GM12878 (cell line): ENCODE results near the gene RFC1.

Experiments
- ASH2L ChIP-seq: fragments of 300-600, 200-600 bp; sonication (generic); IDR thresholded peaks from 2 replicates; pipeline ENCODE4 v1.6.1; 2017; ENCODE audit warnings: low read depth, mild to moderate bottlenecking, borderline replicate concordance
- ATF2 ChIP-seq: IDR thresholded peaks from 2 replicates; pipeline ENCODE4 v1.6.1; 2012; ENCODE audit warnings: low read length, inconsistent platforms
- CHD4 ChIP-seq: fragments of 200-600 bp; sonication (generic); IDR thresholded peaks from 2 replicates; pipeline ENCODE4 v1.6.1; 2016; ENCODE audit warnings: mild to moderate bottlenecking
- CTCF ChIP-seq, 3 experiments: IDR thresholded peaks in 2 of 3; conservative IDR thresholded peaks in 1 of 3; 2 replicates each; pipeline ENCODE4 v1.5.1; 2011; ENCODE audit warnings: low read depth in 3 of 3, low read length in 3 of 3, mild to moderate bottlenecking in 3 of 3, control low read depth in 2 of 3, moderate library complexity in 2 of 3, inconsistent platforms in 1 of 3, mixed read lengths in 1 of 3; ENCODE audit not compliant: control insufficient read depth in 2 of 3, insufficient read depth in 1 of 3; ENCODE audit errors: extremely low read depth in 1 of 3
- EZH2 ChIP-seq: IDR thresholded peaks from 2 replicates; pipeline ENCODE4 v1.6.1; 2012; ENCODE audit warnings: low read depth, mild to moderate bottlenecking, control low read depth, inconsistent platforms, low read length, borderline replicate concordance; ENCODE audit not compliant: control insufficient read depth
- JUND ChIP-seq: IDR thresholded peaks from 2 replicates; pipeline ENCODE4 v1.6.1; 2012; ENCODE audit warnings: low read depth, mild to moderate bottlenecking, low read length, improper control_type of control experiment, moderate library complexity
- NFYB ChIP-seq: IDR thresholded peaks from 2 replicates; pipeline ENCODE4 v1.6.1; 2011; ENCODE audit warnings: low read depth, mild to moderate bottlenecking, low read length, improper control_type of control experiment, moderate library complexity; ENCODE audit not compliant: insufficient read depth
- POLR2AphosphoS5 ChIP-seq: IDR thresholded peaks from 2 replicates; pipeline ENCODE4 v1.6.1; 2011; ENCODE audit warnings: mild to moderate bottlenecking, low read length, inconsistent platforms
- SIX5 ChIP-seq: IDR thresholded peaks from 2 replicates; pipeline ENCODE4 v1.6.1; 2011; ENCODE audit warnings: mild to moderate bottlenecking, low read depth, low read length, moderate library complexity; ENCODE audit not compliant: severe bottlenecking
- SRF ChIP-seq, 2 experiments: IDR thresholded peaks; 2 replicates each; pipeline ENCODE4 v1.6.1; 2011; ENCODE audit warnings: low read depth in 2 of 2, low read length in 2 of 2, mild to moderate bottlenecking in 1 of 2, moderate library complexity in 1 of 2
- STAT1 ChIP-seq: fragments of 450-650 bp; conservative IDR thresholded peaks from 2 replicates; pipeline ENCODE4 v1.6.1; 2014; ENCODE audit warnings: antibody characterized with exemption, mild to moderate bottlenecking
- ZBTB4 ChIP-seq: fragments of 450-650 bp; formaldehyde crosslinking; IDR thresholded peaks from 2 replicates; pipeline ENCODE4 v1.4.0; 2022; ENCODE audit warnings: mild to moderate bottlenecking, moderate library complexity

- TF ChIP-seq ATF2 (no peak), NFYB (no peak), CTCF (IDR thresholded peaks at IDR 0.05 in 2 of 3, conservative IDR thresholded peaks at IDR 0.05 in 1 of 3; ENCODE audit: control insufficient read depth in 2 of 3, extremely low read depth in 1 of 3, insufficient read depth in 1 of 3, low read depth in 3 of 3, low read length in 3 of 3) (no peak), ZBTB4 (CRISPR knock-in tag) (no peak), ASH2L (no peak), POLR2AphosphoS5 (no peak), SRF (IDR thresholded peaks at IDR 0.05; ENCODE audit: low read depth in 2 of 2, low read length in 2 of 2) (no peak), JUND (no peak), EZH2 (no peak), STAT1 (no peak), CHD4 (no peak), SIX5 (no peak)
These were observed 109.7 kb downstream of the RFC1 start for GRCh38 chr4:39256436-39256835.
